HG02678 (cell line): ENCODE data around the gene GPT2.

Experiments used
- ATAC-seq: cut with Tn5 transposase; IDR thresholded peaks from one replicate; pipeline ENCODE4 v1.9.1; 2021; ENCODE audit warnings: mild to moderate bottlenecking, moderate library complexity; ENCODE audit not compliant: unreplicated experiment

The GPT2 gene

GRCh38 chr16:46961373-46962353 lies 77.5 kb downstream of the GPT2 start:
- peak; percentile 66 for ATAC-seq

DNA sequence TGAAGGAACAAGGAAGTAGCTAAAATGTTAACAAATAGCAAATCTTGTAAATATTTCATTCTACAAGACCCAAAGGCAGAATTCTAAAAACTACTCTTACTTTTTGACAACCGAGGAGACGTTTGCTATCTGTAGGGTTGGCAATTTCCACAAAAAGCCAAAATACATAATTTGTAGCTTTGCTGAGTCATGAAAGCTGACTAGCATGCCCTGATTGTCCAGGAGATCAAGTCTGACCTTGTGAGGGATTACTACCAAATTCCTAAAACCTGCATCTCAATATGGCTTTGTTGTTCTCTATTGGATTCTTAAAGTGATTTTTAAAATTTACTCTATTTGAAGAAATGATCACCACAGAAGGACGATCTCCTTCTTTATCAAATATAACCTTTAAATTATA lies 78.5 kb downstream of the GPT2 start:
- no peak for ATAC-seq

- ATAC-seq, result no peak
Observed at GRCh38 chr16:46968063-46968435, 83.9 kb downstream of the GPT2 start.

DNA sequence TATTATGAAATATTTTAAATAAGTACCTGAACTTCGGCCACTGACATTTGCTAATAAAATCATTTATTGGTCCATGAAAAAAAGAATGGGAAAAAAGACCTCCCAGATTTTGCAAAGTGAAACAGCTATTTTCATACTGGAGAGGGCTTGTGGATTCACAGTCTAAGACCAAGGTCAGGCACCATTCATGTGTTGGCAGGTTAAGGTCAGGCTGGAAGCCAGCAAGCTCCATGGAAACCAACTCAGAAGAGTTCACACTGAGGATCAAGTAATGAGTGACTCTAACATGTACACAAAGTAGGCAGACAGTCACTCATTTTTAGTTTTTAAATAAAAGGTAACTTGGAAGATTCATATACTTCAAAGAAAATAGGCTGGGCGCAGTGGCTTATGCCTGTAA lies 85.9 kb downstream of the GPT2 start:
- no peak for ATAC-seq

- ATAC-seq, result no peak
Observed at GRCh38 chr16:46971271-46971670, 87.1 kb downstream of the GPT2 start.

DNA sequence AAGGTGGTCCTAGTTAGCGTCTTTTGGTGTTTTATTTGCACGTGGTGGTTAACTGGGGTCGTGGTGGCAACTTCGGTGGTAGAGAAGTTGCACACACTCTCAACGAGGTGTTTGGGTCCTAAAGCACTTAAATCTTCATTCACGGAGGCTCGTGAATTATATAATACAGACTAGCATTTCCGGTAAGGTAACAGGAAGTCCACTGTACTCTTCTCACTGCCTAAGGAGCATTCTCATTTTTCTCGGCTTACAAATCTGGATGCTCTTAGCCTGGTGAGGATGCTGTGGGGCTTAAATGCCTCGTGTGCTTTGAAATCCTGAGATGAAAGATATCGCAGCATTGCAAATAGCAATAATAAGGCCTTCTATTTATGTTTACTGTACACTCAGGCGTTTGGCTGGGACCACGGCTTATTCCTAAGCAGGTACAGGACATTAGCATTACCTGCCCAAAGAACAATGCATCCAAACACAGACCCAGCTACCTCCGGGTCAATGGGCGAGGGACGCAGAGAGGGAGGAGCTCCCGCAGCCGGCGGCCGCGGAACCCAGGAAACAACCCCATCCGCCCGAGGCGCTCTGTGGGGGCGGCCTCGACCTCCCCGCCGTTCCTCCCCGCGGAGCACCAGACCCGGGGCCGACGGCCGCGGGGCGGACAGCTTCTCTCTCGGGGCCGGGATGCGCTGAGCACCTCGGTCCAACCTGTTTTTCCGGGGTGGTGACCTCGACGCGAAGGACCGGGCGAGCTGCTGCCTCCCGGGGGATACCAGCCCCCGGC lies 88.5 kb downstream of the GPT2 start:
- peak; percentile 53 for ATAC-seq

GRCh38 chr16:46973207-46973995 lies 89.2 kb downstream of the GPT2 start, which contains the start of gene DNAJA2:
Gene DNAJA2, minus strand, starts transcription at chr16:46973674. Its CDS starts 102 bp downstream, at chr16:46973572.
- peak; percentile 86 for ATAC-seq

DNA sequence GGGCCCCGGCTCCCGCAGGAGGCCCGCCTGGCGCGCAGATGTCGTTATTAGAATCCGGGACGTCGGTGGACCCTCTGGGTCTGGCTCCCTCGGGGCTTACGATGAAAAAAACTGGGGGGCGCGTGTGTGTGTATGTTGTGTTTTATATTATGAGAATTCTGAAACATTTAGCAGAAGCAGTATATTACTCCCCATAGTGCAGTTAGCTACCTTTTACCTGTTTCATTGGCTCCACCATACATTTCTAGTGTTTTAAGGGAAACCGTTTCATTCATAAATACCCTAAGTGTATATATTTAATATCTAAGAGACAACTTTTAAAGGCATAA lies 89.8 kb downstream of the GPT2 start:
- no peak for ATAC-seq

- peak; percentile 33 for ATAC-seq
Observed at GRCh38 chr16:46974352-46974751, 90.2 kb downstream of the GPT2 start.

DNA sequence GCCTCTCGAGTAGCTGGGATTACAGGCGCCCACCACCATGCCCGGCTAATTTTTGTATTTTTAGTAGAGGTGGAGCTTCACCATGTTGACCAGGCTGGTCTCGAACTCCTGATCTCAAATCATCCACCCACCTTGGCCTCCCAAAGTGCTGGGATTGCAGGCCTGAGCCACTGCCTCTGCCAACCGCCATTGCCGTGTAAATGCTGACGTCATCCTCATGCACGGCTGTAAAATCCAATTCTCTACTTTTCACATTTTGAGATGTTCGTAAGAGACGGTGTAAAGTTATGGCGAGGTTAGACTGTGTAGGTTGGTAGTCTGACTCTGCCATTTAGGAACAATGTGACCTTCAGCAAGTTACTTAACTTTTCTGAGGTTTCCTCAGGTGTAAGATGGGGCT lies 91.0 kb downstream of the GPT2 start:
- no peak for ATAC-seq

DNA sequence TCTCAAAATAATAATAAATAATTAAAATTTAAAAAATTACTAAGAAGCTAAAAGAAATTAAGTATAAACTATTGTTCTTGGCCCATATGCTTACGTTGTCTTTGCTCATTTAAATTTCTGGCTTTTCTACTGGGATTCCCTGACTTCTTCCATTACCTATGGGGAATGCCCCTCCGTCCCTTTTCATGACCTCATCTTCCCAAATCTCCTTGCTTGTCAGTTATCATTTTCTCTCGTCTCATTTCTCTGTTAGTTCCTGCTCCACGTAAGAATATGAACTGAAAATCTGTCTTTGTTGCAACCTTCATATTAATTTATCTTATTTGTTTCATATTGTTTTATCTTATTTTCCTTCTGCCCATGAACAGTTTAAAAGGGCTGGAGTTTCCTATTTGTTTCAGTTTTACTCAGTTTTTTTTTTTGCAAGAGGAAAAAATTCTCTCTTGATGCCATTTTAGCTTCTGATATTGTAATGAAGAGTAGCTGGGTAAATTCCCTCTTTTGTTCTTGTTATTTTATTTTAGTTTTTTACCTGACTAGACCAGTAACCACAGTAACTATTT lies 91.8 kb downstream of the GPT2 start:
- ATAC-seq, result no peak

GRCh38 chr16:46976550-46976949 lies 92.4 kb downstream of the GPT2 start:
- ATAC-seq, result no peak
